Gastroesophageal sphincter (tissue), 3 donors: ENCODE data around the gene LMCD1.

Source experiments
- CTCF ChIP-seq, 4 experiments: fragments of 200-600 bp in 2 of 4; fragments of 450-650 bp in 2 of 4; sonication (generic) in 1 of 4; IDR thresholded peaks; one replicate each; pipeline ENCODE4 v1.5.1; 2017 to 2019; ENCODE audit warnings: antibody characterized with exemption in 4 of 4, mild to moderate bottlenecking in 2 of 4, moderate library complexity in 2 of 4
- EP300 ChIP-seq: sonication (generic); formaldehyde crosslinking; IDR thresholded peaks from one replicate; pipeline ENCODE4 v1.6.1; 2017; ENCODE audit warnings: antibody characterized with exemption, mild to moderate bottlenecking
- POLR2A ChIP-seq, 2 donors: fragments of 450-650 bp; IDR thresholded peaks; one replicate each; pipeline ENCODE4 v1.6.1; 2017; ENCODE audit warnings: antibody characterized with exemption in 2 of 2, mild to moderate bottlenecking in 2 of 2, moderate library complexity in 1 of 2
- POLR2AphosphoS5 ChIP-seq: sonication (generic); formaldehyde crosslinking; IDR thresholded peaks from one replicate; pipeline ENCODE4 v1.6.1; 2017; ENCODE audit warnings: antibody characterized with exemption

- TF ChIP-seq CTCF (IDR thresholded peaks at IDR 0.05) (no peak), POLR2AphosphoS5 (no peak), POLR2A (IDR thresholded peaks at IDR 0.05) (no peak), EP300 (no peak)
Measured at GRCh38 chr3:8482263-8482662, 19.4 kb upstream of the LMCD1 start.
